ENCODE measurements around the gene YPEL2. TPM values are rescaled to one million over a fixed set of nuclear protein-coding genes. Genes with fewer than 3 reads are reported as not detected.

YPEL2 gene
- total RNA-seq, 1 experiment from 2014 or later, result 2.9 TPM

- ChIA-PET POLR2A (interaction anchor here (0.5 kb wide), 1 partner anchor 252 kb away, joined by 3 read pairs; no protein-coding TSS in a partner anchor), CTCF (no interaction called here)
- H3K36me3 Mint-ChIP-seq (ENCODE audit: insufficient read depth, unreplicated experiment), result no peaks in the 10 kb centered on the region
- H3K27me3 Mint-ChIP-seq (ENCODE audit: insufficient read depth, unreplicated experiment), result no peaks in the 10 kb centered on the region
- TF ChIP-seq CTCF (IDR thresholded peaks at IDR 0.05; ENCODE audit: insufficient read depth in 1 of 2, low read depth in 1 of 2, low read length in 1 of 2, severe bottlenecking in 1 of 2, unreplicated experiment in 1 of 2), result no peak
- peaks cover 18% of the 10 kb centered on the region for H3K4me1 Mint-ChIP-seq (ENCODE audit: low read depth, unreplicated experiment)
- H3K4me3 Mint-ChIP-seq (ENCODE audit: unreplicated experiment), result no peak overlapping the region
- DNase-seq, result no peak
- intact Hi-C loops (cut with micrococcal nuclease; ENCODE audit: unreplicated experiment), result no loop called here
- BruUV-seq (replicated peaks), result no TSS peak
- Histone ChIP-seq H3K4me1 (peaks cover 12% of the 10 kb centered on the region; the same call in 1 of the 2 replicates), H3K27me3 (replicated peaks; ENCODE audit: control insufficient read depth, insufficient read depth, low read length) (no peaks in the 10 kb centered on the region), H3K4me3 (ENCODE audit: low read depth, low read length) (no peak overlapping the region), H3K36me3 (ENCODE audit: control insufficient read depth, insufficient read depth, low read length) (no peaks in the 10 kb centered on the region; the same call in 1 of the 2 replicates), H3K9me3 (no peaks in the 10 kb centered on the region)
- no peaks in the 10 kb centered on the region for H3K9me3 Mint-ChIP-seq (ENCODE audit: unreplicated experiment)
- H3K27ac Mint-ChIP-seq (ENCODE audit: unreplicated experiment), result no peak overlapping the region
Observed at GRCh38 chr17:59374612-59375011, 43.2 kb downstream of the YPEL2 start.

GRCh38 chr17:59375857-59376256, 44.4 kb downstream of the YPEL2 start:
- no peaks in the 10 kb centered on the region for H3K27me3 Mint-ChIP-seq (ENCODE audit: insufficient read depth, unreplicated experiment)
- no peaks in the 10 kb centered on the region for H3K27me3 ChIP-seq (replicated peaks; ENCODE audit: control insufficient read depth, insufficient read depth, low read length)
- no peak overlapping the region for H3K4me3 ChIP-seq (ENCODE audit: low read depth, low read length)
- BruUV-seq (replicated peaks), result no TSS peak
- peaks cover 18% of the 10 kb centered on the region for H3K4me1 Mint-ChIP-seq (ENCODE audit: low read depth, unreplicated experiment)
- DNase-seq, result no peak
- H3K36me3 ChIP-seq (ENCODE audit: control insufficient read depth, insufficient read depth, low read length), result no peaks in the 10 kb centered on the region; the same call in 1 of the 2 replicates
- no peak overlapping the region for H3K27ac Mint-ChIP-seq (ENCODE audit: unreplicated experiment)
- TF ChIP-seq CTCF (IDR thresholded peaks at IDR 0.05; ENCODE audit: insufficient read depth in 1 of 2, low read depth in 1 of 2, low read length in 1 of 2, severe bottlenecking in 1 of 2, unreplicated experiment in 1 of 2), result no peak
- POLR2A ChIA-PET, result no interaction called here
- H3K9me3 ChIP-seq, result no peaks in the 10 kb centered on the region
- no peaks in the 10 kb centered on the region for H3K36me3 Mint-ChIP-seq (ENCODE audit: insufficient read depth, unreplicated experiment)
- CTCF ChIA-PET, result no interaction called here
- H3K9me3 Mint-ChIP-seq (ENCODE audit: unreplicated experiment), result no peaks in the 10 kb centered on the region
- peaks cover 12% of the 10 kb centered on the region; the same call in 1 of the 2 replicates for H3K4me1 ChIP-seq
- no peak overlapping the region for H3K4me3 Mint-ChIP-seq (ENCODE audit: unreplicated experiment)
- intact Hi-C loops (cut with micrococcal nuclease; ENCODE audit: unreplicated experiment), result no loop called here

GRCh38 chr17:59376506-59376905, 45.1 kb downstream of the YPEL2 start:
- H3K9me3 ChIP-seq, result no peaks in the 10 kb centered on the region
- H3K27me3 ChIP-seq (replicated peaks; ENCODE audit: control insufficient read depth, insufficient read depth, low read length), result no peaks in the 10 kb centered on the region
- H3K4me3 ChIP-seq (ENCODE audit: low read depth, low read length), result no peak overlapping the region
- ChIA-PET CTCF (no interaction called here), POLR2A (no interaction called here)
- no peak for DNase-seq
- no peak overlapping the region for H3K4me3 Mint-ChIP-seq (ENCODE audit: unreplicated experiment)
- intact Hi-C loops (cut with micrococcal nuclease; ENCODE audit: unreplicated experiment), result no loop called here
- H3K36me3 ChIP-seq (ENCODE audit: control insufficient read depth, insufficient read depth, low read length), result no peaks in the 10 kb centered on the region; the same call in 1 of the 2 replicates
- no peaks in the 10 kb centered on the region for H3K9me3 Mint-ChIP-seq (ENCODE audit: unreplicated experiment)
- no peaks in the 10 kb centered on the region for H3K27me3 Mint-ChIP-seq (ENCODE audit: insufficient read depth, unreplicated experiment)
- BruUV-seq (replicated peaks), result no TSS peak
- H3K36me3 Mint-ChIP-seq (ENCODE audit: insufficient read depth, unreplicated experiment), result no peaks in the 10 kb centered on the region
- no peak overlapping the region for H3K27ac Mint-ChIP-seq (ENCODE audit: unreplicated experiment)
- H3K4me1 ChIP-seq, result peaks cover 12% of the 10 kb centered on the region; the same call in 1 of the 2 replicates
- H3K4me1 Mint-ChIP-seq (ENCODE audit: low read depth, unreplicated experiment), result peaks cover 18% of the 10 kb centered on the region
- no peak for TF ChIP-seq CTCF (IDR thresholded peaks at IDR 0.05; ENCODE audit: insufficient read depth in 1 of 2, low read depth in 1 of 2, low read length in 1 of 2, severe bottlenecking in 1 of 2, unreplicated experiment in 1 of 2)

All from Caco-2 (cell line).